Pulmonary artery endothelial cell (primary cell): ENCODE results near the gene TYK2. TPM values are rescaled to one million over a fixed set of nuclear protein-coding genes. Genes with fewer than 3 reads are reported as not detected.
"Not testable (repeated sequence)": the region's sequence is repeated elsewhere in the genome, so short reads cannot be mapped to it uniquely, and the experiment has no call there.

Source experiments
- DNase-seq: peaks from one replicate; pipeline ENCODE4 v3.0.0-alpha.2; 2011; ENCODE audit warnings: low read depth, low spot score
- total RNA-seq: library from RNA; depleted of rRNA; stranded (reverse); fragments of >200 nt; gene quantifications from 2 replicates; pipeline ENCODE4 v1.2.3, GENCODE V29; 2014

The TYK2 gene
- total RNA-seq, 1 donor from 2014 or later: 96.9 TPM

- not testable (repeated sequence) for DNase-seq
These were observed 3.2 kb downstream of the TYK2 start for GRCh38 chr19:10377140-10377640.

- DNase-seq: no peak
These were observed 5.4 kb downstream of the TYK2 start for GRCh38 chr19:10374931-10375330.

DNA sequence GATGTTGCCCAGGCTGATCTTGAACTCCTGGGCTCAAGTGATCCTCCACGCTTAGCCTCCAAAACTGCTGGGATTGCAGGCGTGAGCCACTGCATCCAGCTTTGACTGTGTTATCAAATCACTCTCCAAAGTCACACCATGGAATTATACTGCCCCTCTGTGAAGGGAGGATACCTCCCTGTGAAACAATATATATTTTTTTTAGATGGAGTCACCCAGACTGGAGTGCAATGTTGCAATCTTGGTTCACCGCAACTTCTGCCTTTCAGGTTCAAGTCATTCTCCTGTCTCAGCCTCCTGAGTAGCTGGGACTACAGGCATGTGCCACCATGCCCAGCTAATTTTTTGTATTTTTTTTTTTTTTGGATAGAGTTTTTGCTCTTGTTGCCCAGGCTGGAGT is 7.7 kb downstream of the TYK2 start:
- no peak for DNase-seq

DNA sequence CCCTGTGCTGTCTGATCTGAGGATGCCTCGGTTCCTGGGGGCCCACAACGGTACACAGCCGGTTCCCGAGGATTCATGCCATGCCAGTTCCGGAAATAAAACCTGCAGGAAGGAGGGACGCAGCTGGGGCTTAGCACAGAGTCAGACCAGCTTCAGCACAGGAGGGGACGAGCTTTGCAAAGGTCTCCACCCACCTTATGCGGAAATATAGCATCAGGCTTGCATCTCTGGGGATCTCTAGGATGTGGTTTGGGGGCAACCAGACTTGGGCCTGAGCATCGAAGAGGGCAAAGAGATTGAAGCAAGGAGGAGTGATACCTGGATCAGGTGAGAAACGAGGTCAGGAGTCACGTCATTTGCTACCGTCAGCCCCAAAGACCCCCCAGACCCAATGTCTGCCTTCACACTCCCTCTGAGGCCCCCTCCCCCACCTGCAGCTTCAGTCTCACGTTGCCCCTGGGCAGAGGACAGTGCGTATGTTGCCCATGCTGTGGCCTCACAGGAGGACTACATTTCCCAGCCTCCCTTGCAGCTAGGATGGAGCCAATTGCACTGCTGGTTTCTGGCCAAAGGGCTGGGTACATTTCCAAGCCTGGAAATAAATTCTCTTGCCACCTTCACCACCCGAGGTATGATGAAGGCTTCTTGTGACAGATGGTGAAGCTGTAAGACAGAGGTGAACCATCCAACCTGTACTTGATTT is 12.1 kb downstream of the TYK2 start:
- DNase-seq: no peak

- DNase-seq: not testable (repeated sequence)
These were observed 13.3 kb downstream of the TYK2 start for GRCh38 chr19:10366950-10367512.

DNA sequence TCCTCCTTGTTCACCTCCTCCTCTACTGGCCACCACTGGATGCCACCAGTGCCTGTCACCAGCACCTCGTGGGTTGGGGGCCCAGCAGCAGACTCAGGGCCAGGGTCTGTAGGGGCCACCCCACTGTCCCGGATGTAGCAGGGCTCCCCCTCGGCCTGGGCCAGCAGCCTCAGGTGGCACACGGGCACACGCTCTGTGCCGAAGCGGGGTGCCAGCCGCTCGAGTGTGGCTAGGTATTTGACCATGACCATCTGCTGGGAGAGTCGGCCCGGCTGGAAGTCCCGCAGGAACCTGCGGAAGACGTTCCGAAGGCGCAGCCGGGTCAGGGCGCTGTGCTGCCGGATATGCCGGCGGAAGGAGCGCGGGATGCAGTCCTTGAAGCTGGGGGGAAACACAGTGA is 14.9 kb downstream of the TYK2 start:
- DNase-seq: no peak

GRCh38 chr19:10364644-10365043 is 15.7 kb downstream of the TYK2 start:
- no peak for DNase-seq

GRCh38 chr19:10363789-10364281 is 16.5 kb downstream of the TYK2 start:
- DNase-seq: no peak

DNA sequence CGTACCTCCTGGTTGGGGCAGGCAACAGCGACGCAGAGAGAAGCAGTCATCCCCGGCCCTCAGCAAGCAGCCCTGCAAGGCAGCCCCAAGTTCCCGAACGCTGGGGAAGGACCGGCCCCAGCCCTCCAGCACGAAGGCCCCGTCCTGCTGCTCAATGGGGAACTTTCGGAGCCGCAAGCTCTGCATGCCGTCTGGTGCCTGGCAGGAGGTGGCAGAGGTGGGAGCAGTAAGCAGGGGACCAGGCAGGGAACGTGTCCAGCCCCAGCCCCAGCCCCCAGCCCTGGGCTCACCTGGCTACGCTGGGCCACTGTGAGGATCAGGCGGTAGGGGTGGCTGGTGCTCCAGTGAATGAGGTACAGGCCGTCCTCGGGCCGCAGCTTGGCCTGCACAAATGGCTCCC is 18.1 kb downstream of the TYK2 start:
- DNase-seq: no peak

- no peak for DNase-seq
These were observed 18.8 kb downstream of the TYK2 start for GRCh38 chr19:10361569-10362011.

DNA sequence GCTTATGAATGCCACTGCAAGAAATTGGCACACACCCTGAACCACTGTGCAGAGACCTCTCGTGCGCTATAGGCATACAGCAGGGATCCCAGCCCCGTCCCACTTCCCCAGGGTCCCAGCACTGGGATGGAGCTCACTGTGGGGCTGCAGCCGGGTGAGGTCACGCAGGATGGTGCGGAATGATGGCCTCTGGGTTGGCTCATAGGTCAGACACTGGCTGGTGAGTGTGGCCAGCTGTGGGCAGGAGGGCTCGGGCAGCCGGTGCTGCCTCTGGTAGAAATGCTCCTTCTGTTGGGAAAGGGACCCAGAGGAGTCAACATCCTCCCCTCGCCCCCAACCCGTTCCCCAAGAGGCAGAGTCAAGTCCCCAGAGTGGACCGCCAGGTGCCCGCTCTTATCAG is 23.9 kb downstream of the TYK2 start:
- no peak for DNase-seq

- DNase-seq: no peak
These were observed 26.5 kb downstream of the TYK2 start for GRCh38 chr19:10353793-10354391.

DNA sequence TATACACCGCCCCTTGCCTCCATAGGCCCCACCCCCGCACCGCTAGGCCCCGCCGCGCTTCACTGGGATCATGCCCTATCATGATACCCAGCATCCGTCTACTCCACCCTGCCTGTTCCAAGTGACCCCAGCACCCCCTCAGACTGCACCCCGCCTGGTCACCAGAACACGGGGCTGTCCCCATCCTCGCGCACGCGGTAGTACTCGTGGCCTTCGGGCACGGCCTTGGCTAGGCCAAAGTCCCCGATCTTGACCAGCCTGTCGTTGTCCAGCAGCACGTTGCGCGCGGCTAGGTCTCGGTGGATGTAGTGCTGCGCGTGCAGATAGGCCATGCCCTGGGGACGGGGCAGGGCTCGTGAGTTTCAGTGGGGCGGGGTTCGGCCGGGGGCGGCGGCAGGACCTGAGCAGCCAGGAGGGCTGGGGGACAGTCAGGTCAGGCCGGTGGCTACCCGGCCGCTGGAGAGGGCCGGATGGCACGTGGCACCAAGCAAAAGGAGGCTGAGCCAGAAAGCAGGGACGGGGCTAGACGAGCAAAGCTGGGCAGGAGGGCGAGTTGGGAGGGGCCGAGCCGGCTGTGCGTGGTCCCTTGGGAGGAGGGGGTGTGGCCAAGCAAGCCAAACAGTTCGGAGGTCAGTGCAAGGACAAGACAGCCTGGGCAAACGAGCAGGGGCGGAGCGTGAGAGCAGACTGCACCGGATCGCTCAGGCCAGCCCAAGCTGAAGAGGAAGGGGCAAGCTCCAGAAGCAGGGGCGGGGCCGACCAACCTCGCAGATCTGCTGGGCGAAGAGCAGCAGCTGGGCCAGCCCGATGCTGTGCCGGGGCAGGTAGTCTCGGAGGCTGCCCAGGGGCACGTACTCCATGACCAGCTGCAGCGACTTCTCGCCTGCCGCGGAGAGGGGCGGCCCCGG is 27.4 kb downstream of the TYK2 start:
- no peak for DNase-seq

- no peak for DNase-seq
These were observed 33.9 kb downstream of the TYK2 start for GRCh38 chr19:10346509-10346908.

DNA sequence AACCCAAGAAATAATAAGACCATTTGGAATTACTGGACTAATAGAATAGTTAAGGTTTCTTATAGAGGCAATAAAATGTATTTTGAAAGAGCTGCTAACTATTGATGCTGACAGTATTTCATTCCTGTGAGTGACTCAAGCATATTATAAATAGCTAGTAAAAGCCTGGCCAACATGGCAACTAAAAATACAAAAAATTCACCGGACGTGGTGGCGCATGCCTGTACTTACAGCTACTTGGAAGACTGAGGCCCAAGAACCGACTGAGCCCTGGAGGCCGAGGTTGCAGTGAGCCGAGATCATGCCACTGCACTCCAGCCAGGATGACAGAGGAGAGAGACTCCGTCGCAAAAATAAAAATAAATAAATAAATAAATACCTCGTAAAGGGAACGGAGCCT is 35.6 kb downstream of the TYK2 start:
- no peak for DNase-seq

DNA sequence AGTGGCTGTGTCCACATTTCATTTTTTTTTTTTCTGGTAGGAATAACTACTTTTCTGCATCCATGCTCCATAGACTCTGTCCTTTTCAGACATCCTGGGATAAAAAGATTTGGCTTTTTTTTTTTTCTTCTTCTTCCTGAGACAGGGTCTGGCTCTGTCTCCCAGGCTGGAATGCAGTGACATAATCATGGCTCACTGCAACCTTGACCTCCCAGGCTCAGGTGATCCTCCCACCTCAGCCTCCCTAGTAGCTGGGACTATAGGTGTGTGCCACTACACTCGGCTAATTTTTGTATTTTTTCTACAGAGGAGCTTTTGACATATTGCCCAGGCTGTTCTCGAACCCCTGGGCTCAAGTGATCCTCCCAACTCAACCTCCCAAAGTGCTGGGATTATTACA is 36.9 kb downstream of the TYK2 start:
- no peak for DNase-seq

DNA sequence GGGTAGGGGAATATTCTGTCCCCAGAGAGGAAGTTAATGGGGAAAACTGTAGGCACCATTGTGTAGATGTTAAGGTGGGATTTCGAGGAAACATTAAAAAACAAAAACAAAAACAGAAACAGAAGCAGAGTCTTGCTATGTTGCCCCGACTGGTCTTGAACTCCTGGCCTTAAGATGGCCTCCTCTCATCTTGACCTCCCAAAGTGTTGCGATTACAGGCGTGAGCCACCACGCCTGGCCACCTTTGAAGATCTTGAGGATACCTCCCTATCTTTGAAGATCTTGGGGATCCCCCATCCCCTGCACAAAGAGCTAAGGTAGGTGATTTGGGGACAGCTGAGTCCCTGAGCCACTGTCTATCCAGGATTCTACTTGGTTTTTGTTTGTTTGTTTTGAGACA is 40.4 kb downstream of the TYK2 start:
- DNase-seq: no peak

GRCh38 chr19:10339380-10339960 is 40.9 kb downstream of the TYK2 start, which contains the start of gene ICAM3:
Gene ICAM3, minus strand, starts transcription at chr19:10339624. Its CDS starts 10 bp downstream, at chr19:10339614.
- no peak for DNase-seq

DNA sequence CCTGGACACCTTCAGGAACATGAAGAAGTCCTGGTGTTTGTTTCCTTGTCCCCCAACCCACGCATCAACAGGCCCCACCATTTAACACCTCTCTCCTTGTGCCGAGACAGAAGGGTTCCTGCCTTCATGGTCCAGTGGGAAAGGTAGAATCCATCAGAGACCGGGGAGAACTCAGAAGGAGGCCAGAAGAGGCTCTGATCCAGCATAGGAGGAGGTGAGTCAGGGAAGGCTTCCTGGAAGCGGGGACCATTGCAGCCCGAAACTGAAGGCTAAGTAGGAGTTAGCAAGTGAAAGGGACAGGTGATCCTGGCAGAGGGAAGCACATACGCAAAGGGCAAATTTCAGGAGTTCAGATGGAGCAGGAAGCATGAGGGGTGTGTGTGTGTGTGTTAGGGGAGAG is 41.4 kb downstream of the TYK2 start:
- no peak for DNase-seq

DNA sequence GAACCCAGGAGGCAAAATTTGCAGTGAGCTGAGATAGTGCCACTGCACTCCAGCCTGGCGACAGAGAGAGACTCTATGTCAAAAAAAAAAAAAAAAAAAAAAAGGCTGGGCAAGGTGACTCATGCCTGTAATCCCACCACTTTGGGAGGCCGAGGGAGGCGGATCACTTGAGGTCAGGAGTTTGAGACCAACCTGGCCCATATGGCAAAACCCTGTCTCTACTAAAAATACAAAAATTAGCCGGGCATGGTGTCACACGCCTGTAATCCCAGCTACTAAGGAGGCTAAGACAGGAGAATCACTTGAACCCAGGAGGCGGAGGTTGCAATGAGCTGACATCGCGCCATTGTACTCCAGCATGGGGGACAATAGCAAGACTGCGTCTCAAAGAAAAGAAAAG is 43.6 kb downstream of the TYK2 start:
- not testable (repeated sequence) for DNase-seq

DNA sequence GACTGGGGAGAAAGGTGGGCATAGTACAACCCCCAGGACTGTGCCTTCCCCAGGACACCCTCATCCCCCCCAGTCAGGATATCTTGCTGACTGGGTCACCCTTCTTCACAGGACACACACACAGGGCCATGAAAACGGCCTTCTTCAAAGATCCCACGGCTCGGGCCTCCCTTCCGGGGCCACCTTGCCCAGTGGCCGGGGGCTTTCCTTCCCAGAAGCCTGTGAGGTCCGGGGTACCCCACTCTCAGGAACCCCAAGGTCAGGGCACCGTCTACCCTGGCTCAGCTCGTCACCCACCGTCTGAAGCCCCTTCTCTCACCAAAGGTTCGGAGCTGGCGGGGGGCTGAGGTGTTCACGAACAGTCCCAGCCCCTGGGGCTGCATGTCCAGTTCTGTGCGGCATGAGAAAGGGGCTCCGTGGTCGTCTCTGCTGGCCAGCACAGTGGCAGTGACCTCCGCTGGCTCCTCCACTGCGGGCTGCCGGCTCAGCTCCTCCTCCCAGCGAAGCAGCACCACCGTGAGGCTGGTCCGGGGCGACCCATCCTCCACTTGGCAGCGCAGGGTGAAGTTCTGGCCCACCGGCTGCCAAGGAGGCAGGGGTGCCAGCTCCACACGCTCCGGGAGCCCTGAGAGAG is 44.9 kb downstream of the TYK2 start:
- DNase-seq: no peak
